Cerebellar cortex (tissue), 1 donor: ENCODE measurements around the gene GALT.
"Not testable (repeated sequence)": the region's sequence is repeated elsewhere in the genome, so short reads cannot be mapped to it uniquely, and the experiment has no call there.

ENCODE experiments used
- DNase-seq: peaks from one replicate; pipeline ENCODE4 v3.0.0-alpha.2; 2015; ENCODE audit warnings: low spot score

Gene GALT

DNA sequence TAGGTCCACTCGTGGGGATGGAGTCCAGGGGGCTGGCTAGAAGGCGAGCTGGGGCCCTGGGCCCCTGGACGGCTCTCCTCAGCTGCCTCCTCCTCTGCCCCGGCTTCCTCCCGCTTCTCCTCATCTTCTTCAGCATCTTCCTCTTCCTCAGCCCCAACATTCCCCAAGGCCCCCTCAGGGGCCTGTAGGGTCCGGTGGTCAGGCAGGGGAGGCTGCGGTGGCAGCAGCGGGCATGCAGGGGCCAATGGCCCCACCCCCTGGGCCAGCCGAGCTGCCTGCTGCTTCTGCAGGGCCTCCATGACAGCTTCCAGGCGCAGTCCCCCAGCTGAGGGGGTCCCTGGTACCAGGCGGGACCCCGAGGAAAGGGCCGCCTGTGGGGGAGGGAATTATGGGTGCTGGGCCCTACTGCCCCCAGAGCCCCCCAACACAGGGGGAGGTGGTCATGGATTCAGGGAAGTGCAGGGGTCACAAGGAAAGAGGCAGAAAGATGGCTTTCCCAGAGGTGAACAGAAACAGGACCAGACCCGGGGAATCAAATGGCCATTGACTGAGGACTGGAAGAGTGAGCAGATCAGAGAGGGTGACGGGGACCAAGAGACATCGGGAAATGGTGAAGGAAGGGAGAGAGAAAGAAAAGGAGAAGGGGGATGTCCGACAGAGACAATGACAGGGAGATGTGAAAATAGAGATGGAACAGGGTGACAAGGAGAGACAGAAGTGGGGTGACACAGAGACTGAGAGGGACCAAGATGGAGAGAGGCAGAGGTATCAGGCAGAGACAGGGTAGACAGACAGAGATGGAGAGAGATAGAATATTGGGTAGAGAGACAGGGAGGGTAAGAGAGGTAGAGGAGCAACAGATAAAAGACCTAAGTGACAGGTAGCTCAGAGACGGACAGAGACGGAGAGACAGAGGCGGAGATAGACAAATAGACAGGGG, 18.5 kb upstream of the GALT start:
- no peak for DNase-seq

DNA sequence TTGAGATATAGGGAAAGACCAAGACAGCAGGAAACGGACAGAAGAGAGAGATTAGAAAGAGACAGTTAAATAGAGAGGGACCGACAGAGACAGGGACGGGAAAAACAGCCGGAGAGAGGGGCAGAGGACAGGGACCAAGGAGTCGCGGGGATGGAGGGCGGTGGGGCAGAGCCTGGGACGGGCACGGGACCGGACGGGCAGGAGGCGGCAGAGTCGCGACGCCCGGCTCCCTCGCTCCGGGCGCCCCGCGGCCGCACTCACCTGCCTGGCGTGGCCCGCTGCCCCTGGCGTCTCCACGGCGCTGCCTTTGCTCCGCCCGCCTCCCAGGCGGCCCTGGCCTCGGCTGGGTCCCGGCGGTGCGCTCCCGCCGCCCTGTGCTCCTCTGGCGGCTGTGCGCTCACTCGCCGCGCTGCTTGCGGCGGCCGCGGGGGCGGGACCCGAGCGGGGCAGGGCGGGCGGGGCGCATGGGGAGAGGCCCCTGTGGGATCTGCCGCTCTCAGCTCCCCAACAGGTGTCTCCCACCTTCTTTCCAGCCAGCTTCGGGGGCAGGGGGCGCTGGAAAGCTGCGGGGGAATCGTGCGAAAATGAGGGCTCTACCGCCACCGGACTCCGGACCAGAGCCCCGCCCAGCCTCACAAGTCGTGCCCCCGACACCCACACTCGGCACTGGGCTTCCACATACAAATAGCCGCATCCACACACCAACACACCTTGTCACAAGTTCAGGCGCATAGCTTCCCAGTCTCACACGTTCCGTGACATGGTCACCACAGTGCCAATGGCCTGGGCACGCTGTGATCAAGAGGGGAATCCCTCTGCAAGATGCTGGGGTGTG, 17.6 kb upstream of the GALT start, which contains the start of gene ARID3C:
Gene ARID3C (minus strand): TSS at position 411 of the 835 bp plus-strand sequence. CDS start 1,052 bp downstream, outside the sequence.
- no peak for DNase-seq

DNA sequence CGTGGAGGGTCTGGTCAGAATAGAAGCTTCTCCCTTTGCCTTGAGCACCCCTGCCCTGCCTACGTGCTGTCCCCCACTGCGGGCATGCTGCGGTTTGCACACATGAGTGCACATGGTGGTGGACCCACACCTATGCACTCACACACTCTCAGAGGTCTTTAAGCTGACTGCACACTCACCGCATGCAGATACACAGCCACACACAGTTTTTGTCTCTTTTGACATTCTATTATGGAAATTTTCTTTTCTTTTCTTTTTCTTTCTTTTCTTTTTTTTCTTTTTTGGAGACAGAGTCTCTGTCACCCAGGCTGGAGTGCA, 17.0 kb upstream of the GALT start:
- no peak for DNase-seq

DNA sequence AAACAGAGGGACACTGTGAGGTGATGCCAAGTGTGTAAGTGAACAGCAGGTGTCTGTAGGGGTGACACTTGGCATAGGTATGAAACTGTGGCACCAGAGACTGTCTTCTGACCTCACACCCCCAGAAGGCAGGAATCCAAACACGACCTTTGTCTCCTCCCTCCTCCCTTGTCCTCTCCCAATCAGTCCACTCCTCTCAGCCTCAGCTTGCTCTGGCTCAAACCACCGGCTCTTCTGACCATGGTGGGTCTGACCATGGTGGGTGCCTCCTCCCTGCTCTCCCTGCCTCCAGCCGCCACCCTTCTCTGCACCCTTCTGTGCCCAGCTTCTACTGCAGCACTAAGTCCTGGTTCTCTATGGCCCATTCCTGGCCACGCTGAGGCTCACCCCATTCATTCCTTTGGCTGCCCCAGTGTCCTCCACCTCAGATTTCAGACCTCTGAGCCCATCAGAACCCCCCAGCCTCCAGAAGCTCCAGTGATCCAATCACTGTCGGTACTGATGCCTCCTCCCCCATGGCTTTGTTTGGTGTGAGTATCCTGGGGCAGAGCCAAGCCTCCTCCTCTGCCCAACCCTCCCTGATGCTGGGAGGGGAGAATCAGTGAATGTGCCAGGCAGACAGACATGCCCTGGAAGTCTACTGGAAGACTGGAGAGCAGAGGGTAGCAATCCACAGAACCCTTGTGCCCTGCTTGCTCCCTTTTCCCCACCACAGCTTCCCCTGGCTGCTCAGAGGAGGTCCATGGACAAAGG, 15.9 kb upstream of the GALT start:
- DNase-seq, result no peak

DNA sequence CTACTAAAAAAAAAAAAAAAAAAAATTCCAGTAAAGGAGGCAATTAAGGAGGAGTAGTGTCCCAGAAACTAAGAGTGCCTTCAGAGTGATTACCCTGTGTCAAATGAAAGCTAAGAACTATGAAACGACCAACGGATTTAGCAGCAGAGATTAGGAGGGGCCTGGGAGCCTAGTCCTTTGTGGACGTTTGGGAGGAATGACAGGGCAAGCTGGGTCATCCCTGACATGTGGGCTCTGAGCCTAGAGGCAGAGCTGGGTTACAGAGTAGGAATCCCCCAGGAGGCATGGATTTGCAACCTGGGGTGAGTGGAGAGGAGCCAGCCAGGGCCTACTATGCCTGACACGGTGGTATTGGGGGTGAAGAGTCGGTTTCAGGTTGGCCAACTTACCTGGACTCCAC, 13.3 kb upstream of the GALT start:
- no peak for DNase-seq

DNA sequence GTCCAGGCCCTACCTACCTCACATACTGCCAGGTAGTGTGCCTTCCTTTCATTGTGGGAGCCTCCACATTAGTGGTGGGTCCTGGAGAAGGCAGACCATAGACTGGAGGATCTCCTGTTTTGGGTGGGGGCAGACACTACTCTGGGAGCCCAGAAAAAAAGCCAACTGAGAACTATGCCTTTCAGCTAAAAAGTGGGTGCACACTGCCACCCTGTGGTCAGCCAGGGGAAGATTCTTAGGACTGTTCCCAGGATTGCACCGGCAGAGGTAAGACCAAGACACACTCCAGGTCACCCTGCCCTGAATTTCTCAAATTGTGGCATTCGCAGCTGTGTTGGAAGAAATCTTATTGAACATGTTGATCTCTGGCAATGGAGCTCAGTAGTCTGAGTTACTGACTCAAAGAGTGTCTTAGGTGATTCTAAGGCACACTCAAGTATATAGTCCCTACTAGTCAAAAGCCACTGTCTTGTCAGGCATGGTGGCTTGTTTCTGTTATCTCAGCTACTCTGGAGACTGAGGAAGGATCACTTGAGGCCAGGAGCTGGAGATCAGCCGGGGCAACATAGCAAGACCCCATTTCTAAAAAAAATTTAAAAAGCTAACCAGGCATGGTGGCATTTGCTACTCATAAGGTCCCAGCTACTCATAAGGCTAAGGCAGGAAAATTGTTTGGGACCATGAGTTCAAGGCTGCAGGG, 12.5 kb upstream of the GALT start:
- peak; percentile 89 for DNase-seq

DNA sequence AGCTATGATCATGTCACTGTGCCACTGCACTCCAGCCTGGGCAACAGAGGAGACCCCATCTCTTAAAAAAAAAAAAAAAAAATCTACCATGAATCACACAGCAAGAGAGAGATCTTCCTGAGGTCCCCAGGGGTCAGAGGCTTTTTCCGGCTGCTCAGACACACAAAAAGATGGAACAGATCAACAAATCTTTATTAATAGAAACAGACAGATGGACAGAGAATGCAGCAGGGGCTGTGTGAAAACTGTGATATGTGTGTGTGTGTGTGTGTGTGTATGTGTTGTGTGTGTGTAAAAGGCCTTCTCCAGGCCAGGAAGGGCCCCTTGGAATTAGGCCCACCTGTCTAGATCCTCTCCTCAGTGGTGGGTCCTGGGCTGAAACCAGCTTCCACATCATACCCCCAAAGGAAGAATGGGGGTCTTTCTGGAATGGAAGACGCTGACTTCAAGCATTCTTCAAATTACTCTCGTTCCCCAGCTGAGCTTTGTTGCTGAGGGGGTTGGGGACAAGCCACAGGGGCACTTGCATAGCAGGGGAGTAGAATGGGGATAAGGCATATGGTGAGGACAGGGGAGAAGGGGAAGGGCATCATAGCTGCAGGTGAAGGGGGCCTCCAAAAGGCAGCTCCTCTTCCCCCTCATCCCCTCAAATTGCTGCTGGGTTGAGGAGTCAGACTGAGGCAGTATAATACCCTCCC, 11.8 kb upstream of the GALT start:
- no peak for DNase-seq

DNA sequence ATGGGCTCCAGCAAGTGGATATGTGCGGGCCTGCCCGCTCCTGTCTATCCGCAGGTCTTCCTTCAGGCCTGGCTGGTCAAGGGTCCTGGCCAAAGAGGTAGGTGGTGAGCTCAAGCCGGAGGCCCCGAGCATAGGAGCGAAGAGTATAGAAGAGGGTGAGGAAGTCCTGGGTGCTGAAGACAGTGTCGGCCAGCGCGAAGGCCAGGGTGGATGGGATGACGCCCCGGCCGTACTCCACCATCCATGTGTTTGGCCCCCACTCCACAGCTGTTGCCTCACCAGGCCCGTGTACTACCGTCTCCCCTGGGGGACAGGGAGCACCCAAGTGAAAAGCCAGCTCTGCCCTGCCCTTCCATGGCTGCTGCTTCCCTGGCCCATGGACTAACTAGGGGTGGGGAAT, 10.9 kb upstream of the GALT start:
- no peak for DNase-seq

DNA sequence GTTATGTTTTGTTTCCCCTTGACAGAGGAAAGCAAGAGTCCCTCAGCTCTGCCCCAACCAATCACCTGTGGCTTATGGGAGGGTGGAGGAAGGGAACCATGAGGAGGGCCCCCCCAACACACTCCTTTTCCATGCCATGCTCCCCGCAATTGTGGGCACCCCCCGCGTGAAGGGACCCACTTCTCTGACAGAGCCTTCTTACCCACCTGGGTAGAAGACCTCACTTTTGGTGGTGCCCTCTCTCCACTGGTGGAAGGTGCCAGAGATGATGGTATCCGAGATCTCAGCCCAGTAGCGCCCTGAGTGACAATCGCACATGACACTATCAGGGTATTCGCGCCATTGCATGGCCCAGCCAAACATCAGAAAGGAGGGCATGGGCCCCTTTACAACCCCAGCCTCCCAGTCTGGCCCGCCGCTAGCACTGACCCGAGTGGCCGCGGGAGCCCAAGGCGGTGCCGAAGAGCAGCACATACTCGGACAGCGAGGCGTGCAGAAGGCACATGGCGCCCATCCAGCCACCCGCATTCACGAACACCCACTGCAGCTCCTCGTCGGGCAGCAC, 9.6 kb upstream of the GALT start:
- DNase-seq, result no peak

DNA sequence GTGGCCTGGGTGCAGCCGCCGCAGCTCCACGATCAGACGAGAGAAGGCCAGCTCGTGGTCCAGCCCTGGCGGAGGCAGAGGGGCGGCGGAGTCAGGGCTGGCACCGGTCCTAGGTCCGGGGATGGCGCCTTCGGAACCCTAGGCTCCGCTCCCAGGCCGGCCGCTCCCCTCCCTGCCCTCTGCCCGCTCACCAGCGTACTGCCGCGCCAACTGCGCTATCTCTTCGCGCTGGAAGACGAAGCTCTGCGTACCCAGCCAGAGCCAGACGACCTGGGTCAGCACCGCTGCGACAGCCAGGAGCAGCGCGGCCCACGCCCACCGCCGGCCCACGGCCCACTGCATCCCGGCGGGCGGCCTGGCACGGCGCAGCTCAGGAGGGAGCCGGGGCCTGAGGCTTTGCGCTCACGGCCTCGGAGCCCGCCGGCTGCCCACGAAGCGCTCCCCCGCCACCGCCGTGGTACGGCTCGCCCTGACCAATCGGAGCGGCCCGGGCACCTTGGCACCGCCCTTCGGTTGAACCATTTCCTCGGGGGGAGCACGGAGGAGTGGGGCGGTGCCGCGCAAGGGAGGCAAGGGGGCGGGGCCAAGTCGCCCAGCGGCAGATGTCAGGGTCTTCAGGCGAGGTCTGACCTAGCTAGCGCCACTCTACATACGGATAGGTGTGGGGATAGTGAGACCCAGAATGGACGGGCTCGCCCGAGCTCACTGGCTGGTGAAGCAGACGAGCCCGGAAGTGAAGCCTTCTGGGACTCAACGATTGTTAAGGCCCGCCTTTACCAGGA, 8.9 kb upstream of the GALT start, which contains the start of gene SIGMAR1:
Gene SIGMAR1 (minus strand): TSS at position 432 of the 782 bp plus-strand sequence. CDS start 90 bp downstream, at position 342.
- DNase-seq, result peak; percentile 94

DNA sequence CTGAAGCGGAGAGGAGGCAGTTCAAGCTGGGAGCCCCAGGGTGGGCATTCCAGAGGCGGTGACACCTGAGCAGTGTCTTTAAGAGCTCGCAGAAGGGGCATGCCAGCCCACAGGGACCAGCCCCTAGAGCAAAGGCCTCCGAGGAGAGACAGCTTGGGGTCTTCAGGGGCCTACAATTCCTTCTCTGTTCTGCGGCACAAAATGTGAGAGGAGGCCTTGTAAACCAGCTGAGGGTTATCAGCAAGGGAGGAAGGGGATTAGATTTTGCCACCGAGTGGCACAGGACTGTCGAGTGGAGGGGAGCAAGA, 8.4 kb upstream of the GALT start:
- DNase-seq, result no peak

DNA sequence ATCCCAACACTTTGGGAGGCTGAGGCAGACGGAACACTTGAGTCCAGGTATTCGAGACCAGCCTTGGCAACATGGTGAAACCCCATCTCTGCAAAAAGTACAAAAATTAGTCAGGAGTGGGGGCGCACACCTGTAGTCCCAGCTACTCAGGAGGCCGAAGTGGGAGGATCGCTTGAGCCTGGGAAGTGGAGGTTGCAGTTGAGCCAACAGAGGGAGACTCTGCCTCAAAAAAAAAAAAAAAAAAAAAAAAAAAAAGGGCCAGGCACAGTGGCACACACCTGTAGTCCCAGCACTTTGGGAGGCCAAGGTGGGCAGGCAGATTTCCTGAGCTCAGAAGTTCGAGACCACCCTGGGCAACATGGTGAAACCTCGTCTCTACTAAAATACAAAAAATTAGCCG, 7.2 kb upstream of the GALT start:
- DNase-seq, result not testable (repeated sequence)

DNA sequence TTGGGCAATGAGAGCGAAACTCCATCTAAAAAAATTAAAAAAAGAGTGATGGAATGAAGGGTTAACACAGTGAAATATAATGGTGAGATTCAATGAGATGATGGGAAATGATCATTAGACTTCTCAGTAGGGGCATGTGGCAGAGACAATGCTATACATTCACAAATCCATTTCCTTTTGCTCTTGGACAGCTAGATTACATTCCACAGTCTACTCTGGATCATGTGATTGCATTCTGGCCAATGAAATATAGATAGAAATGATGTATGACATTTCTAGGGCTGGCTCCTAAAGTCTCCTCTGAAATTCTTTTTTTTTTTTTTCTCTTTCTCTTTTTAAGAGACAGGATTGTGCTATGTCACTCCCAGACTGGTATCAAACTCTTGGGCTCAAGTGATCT, 3.8 kb upstream of the GALT start:
- DNase-seq, result no peak

DNA sequence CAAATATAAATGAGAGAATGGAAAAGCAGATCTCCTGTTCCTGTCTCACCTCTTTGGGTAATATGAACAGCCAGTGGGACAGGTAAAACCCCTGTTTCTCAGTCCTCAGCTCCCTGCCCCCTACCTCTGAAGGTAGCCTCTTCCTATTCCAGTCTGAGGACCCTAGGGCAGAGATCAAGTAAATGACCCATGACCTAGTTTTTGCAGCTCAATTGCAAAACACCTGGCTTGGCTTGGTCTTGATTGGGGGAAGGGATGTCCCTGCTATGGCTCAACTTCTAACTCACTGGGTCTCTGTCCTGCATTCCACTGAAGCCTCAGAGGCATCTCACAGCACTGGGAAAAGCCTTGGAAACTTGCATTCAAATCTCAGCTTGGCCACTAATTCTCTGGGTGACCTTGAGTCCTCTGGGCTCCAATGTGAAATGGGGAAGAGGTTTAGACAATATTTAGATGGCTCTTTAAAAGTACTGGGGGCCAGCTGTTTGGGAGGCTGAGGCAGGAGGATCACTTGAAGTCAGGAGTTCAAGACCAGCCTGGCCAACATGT, 1.6 kb upstream of the GALT start:
- DNase-seq, result no peak

DNA sequence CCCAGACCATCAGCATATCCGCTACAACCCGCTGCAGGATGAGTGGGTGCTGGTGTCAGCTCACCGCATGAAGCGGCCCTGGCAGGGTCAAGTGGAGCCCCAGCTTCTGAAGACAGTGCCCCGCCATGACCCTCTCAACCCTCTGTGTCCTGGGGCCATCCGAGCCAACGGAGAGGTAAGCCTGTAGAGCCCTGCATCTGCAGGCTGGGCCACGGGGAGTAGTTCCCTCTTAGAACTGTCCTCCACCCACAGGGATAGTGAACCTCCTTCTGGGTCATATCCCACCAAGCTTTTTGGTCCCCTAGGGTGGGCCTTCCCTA, 569 bp downstream of the GALT start:
- DNase-seq, result no peak

DNA sequence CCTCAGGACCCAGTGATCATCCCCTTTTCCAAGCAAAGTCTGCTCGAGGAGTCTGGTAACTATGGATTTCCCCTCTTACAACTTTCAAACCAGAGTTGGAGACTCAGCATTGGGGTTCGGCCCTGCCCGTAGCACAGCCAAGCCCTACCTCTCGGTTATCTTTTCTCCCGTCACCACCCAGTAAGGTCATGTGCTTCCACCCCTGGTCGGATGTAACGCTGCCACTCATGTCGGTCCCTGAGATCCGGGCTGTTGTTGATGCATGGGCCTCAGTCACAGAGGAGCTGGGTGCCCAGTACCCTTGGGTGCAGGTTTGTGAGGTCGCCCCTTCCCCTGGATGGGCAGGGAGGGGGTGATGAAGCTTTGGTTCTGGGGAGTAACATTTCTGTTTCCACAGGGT, 1.2 kb downstream of the GALT start:
- no peak for DNase-seq

DNA sequence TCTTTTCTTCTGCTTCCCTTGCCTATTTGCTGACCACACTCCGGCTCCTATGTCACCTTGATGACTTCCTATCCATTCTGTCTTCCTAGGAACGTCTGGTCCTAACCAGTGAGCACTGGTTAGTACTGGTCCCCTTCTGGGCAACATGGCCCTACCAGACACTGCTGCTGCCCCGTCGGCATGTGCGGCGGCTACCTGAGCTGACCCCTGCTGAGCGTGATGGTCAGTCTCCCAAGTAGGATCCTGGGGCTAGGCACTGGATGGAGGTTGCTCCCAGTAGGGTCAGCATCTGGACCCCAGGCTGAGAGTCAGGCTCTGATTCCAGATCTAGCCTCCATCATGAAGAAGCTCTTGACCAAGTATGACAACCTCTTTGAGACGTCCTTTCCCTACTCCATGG, 2.2 kb downstream of the GALT start:
- no peak for DNase-seq

DNA sequence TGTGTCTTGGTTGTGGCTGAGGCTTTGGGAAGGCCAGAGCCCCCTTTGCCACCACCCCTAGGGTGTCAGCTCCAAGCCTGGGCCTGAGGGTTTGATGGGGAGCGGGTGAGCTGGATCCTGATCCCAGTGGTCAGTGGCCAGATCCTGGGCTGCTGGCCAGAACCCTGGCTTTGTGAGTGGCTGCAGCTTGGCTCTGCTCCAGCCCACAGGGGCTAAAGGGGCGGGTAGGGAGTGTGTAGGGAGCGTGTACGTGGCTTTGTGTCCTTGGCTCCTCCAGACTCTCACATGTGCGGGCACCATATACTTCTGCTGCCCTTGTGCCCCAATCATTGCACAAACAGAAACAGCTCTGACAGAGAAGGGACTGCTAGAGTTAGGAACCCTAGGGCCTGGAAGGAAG, 4.3 kb downstream of the GALT start:
- no peak for DNase-seq

DNA sequence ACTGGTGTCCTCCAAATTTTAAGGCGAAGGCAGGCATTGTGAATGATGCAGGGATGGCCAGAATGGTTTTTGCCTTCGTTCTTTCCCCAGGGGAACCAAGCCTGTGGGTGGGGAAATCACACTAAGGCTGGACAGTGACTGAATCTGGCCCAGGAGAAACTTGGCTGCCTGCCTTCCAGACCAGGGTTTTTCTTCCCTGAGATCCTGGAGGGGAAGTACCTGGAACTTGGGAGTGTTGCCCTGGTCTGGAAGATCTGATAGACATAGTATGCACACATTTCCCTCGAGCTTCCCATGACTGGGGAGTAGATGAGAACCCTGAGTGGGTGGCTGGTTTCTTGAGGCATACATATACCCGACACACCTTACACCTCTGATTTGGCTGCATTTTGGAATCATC, 4.8 kb downstream of the GALT start:
- no peak for DNase-seq
